ENCODE data around the gene FKBP6. TPM values are rescaled to one million over a fixed set of nuclear protein-coding genes. Genes with fewer than 3 reads are reported as not detected.

The FKBP6 gene
- polyA plus RNA-seq, 1 donor from 2014 or later, result not detected

DNA sequence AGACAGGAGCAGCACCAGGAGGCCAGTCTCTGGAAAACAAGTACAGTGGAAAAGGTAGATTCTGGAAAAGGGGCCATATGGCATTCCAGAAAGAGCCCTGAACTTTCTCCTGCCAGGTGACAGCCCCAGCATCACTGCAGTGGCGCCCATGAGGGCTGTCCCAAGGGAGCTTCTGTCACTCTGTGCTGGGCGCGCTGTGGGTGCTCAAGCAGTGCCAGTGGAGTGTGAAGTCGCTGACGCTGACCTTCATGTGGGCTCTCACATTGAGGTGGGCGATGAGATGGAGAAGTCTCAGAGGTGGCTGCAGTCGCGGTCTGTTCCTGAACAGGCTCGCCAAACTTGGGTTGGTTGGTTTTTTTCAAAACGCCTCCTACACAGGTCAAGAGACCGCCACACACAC is 38.2 kb downstream of the FKBP6 start:
- Histone ChIP-seq H3F3A (ENCODE audit: insufficient read depth, low read length, poor library complexity, severe bottlenecking) (no peaks in the 10 kb centered on the region), H3K9me2 (ENCODE audit: insufficient read depth, low read length) (no peaks in the 10 kb centered on the region), H3K79me2 (replicated peaks; ENCODE audit: insufficient read depth, low read length) (no peaks in the 10 kb centered on the region), H3K27me3 (ENCODE audit: insufficient read depth, low read depth, low read length) (no peaks in the 10 kb centered on the region), H3K9ac (ENCODE audit: low read length) (no peak overlapping the region), H3K4me2 (ENCODE audit: low read length) (no peak overlapping the region), H3K36me3 (ENCODE audit: insufficient read depth, low read length) (no peaks in the 10 kb centered on the region), H3K9me3 (ENCODE audit: low read length) (no peaks in the 10 kb centered on the region), H4K20me1 (ENCODE audit: insufficient read depth) (no peaks in the 10 kb centered on the region), H3K27ac (ENCODE audit: low read length) (no peak overlapping the region), H2AFZ (ENCODE audit: low read depth, low read length) (no peak overlapping the region), H3K4me3 (ENCODE audit: low read length) (no peak overlapping the region)
- TF ChIP-seq, protein P1, sequence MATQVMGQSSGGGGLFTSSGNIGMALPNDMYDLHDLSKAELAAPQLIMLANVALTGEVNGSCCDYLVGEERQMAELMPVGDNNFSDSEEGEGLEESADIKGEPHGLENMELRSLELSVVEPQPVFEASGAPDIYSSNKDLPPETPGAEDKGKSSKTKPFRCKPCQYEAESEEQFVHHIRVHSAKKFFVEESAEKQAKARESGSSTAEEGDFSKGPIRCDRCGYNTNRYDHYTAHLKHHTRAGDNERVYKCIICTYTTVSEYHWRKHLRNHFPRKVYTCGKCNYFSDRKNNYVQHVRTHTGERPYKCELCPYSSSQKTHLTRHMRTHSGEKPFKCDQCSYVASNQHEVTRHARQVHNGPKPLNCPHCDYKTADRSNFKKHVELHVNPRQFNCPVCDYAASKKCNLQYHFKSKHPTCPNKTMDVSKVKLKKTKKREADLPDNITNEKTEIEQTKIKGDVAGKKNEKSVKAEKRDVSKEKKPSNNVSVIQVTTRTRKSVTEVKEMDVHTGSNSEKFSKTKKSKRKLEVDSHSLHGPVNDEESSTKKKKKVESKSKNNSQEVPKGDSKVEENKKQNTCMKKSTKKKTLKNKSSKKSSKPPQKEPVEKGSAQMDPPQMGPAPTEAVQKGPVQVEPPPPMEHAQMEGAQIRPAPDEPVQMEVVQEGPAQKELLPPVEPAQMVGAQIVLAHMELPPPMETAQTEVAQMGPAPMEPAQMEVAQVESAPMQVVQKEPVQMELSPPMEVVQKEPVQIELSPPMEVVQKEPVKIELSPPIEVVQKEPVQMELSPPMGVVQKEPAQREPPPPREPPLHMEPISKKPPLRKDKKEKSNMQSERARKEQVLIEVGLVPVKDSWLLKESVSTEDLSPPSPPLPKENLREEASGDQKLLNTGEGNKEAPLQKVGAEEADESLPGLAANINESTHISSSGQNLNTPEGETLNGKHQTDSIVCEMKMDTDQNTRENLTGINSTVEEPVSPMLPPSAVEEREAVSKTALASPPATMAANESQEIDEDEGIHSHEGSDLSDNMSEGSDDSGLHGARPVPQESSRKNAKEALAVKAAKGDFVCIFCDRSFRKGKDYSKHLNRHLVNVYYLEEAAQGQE (IDR thresholded peaks at IDR 0.05; ENCODE audit: borderline replicate concordance), result no peak
- no peak for TF ChIP-seq TAF1 (IDR thresholded peaks at IDR 0.05; ENCODE audit: low read depth)

DNA sequence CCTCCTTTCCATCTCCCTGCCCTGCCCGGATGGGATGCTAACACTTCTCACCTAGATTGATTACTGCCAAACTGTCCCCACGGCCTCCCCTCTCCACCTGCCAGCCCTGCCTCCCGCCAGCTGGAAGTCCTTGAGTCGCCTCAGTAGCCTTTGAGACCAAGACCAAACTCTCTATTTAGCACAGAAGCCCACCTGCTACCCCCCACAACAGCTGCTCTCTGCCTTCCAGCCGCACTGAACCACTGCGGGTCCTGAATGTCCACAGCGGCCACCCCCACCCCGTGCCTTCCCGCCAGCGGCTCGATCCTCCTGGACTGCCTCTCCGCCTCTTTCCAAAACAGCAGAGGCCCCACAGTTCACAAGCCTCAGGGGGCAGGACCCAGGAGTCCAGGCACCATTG is 39.0 kb downstream of the FKBP6 start:
- Histone ChIP-seq H3F3A (ENCODE audit: insufficient read depth, low read length, poor library complexity, severe bottlenecking) (no peaks in the 10 kb centered on the region), H3K9me2 (ENCODE audit: insufficient read depth, low read length) (no peaks in the 10 kb centered on the region), H3K4me3 (ENCODE audit: low read length) (no peak overlapping the region), H3K27ac (ENCODE audit: low read length) (no peak overlapping the region), H3K36me3 (ENCODE audit: insufficient read depth, low read length) (no peaks in the 10 kb centered on the region), H2AFZ (ENCODE audit: low read depth, low read length) (no peak overlapping the region), H3K4me2 (ENCODE audit: low read length) (no peak overlapping the region), H3K9me3 (ENCODE audit: low read length) (no peaks in the 10 kb centered on the region), H3K79me2 (replicated peaks; ENCODE audit: insufficient read depth, low read length) (no peaks in the 10 kb centered on the region), H3K27me3 (ENCODE audit: insufficient read depth, low read depth, low read length) (no peaks in the 10 kb centered on the region), H4K20me1 (ENCODE audit: insufficient read depth) (no peaks in the 10 kb centered on the region), H3K9ac (ENCODE audit: low read length) (no peak overlapping the region)
- TF ChIP-seq, protein P2, sequence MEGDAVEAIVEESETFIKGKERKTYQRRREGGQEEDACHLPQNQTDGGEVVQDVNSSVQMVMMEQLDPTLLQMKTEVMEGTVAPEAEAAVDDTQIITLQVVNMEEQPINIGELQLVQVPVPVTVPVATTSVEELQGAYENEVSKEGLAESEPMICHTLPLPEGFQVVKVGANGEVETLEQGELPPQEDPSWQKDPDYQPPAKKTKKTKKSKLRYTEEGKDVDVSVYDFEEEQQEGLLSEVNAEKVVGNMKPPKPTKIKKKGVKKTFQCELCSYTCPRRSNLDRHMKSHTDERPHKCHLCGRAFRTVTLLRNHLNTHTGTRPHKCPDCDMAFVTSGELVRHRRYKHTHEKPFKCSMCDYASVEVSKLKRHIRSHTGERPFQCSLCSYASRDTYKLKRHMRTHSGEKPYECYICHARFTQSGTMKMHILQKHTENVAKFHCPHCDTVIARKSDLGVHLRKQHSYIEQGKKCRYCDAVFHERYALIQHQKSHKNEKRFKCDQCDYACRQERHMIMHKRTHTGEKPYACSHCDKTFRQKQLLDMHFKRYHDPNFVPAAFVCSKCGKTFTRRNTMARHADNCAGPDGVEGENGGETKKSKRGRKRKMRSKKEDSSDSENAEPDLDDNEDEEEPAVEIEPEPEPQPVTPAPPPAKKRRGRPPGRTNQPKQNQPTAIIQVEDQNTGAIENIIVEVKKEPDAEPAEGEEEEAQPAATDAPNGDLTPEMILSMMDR (IDR thresholded peaks at IDR 0.05; ENCODE audit: poor library complexity, severe bottlenecking), result no peak
- no peak for TF ChIP-seq POLR2AphosphoS5 (IDR thresholded peaks at IDR 0.05)
- no peak for TF ChIP-seq SMC3 (conservative IDR thresholded peaks at IDR 0.05; ENCODE audit: poor library complexity)
- TF ChIP-seq EZH2 (IDR thresholded peaks at IDR 0.05; ENCODE audit: borderline replicate concordance, insufficient read depth, low read length, poor library complexity, severe bottlenecking), result no peak
- TF ChIP-seq, protein P1 (IDR thresholded peaks at IDR 0.05; ENCODE audit: borderline replicate concordance), result no peak
- TF ChIP-seq MXI1 (conservative IDR thresholded peaks at IDR 0.05; ENCODE audit: poor library complexity, severe bottlenecking), result no peak
- no peak for TF ChIP-seq RAD21 (conservative IDR thresholded peaks at IDR 0.05)

Data from neural cell (in vitro differentiated cells).